T47D (cell line): Measurements from ENCODE around the gene ANXA6.

ENCODE experiments used
- DNase-seq, 2 experiments: peaks; one replicate each; pipeline versions ENCODE4 v3.0.0 to v3.0.0-alpha.2; 2011 to 2012; ENCODE audit warnings: low read depth in 1 of 2, low spot score in 1 of 2
- JUND ChIP-seq: IDR thresholded peaks from 2 replicates; pipeline ENCODE4 v1.6.1; 2012; ENCODE audit warnings: low read depth
- in situ Hi-C: cut with HindIII; loops from 2 replicates; pipeline ENCODE4 v1.10.0; 2016; ENCODE audit warnings: low sequenced_read_pairs, low pct_unique_long_range_greater_than_20kb

The ANXA6 gene

DNA sequence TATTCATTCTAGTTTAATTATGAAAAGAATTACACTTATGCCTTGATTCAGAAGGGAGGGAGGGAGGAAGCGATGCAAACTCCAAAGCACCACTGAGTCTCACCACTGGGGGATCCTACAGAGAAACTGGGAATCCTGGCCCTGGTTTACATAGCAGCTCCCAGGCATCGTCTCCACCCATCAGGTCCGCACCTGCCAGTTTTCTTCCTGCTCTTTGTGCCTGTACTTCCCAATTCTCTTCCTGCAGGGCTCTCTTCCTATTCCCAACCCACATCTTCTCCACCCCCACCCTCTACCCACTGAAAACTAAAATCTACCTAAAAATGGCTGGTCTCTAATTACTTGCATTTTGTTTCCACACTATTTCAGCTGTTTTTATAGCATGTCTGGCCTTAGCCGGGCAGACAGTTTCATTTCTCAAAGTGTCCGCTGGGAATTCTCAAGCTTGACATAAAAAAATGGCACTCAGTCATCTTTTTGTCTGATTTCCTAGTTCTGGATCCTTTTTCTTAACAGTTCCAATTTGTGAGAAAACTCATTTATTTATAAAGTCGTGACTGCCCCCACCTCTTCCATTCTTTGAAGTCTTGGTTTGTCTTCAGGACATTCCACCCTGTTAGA lies 75.2 kb downstream of the ANXA6 start:
- TF ChIP-seq JUND = no peak
- DNase-seq = peak in 1 of 2 experiments; percentile 76
- in situ Hi-C loops = no loop called here

GRCh38 chr5:151081431-151082281 lies 75.9 kb downstream of the ANXA6 start:
- TF ChIP-seq JUND = no peak
- in situ Hi-C loops = no loop called here
- no peak for DNase-seq

- in situ Hi-C loops = no loop called here
- no peak for TF ChIP-seq JUND
- DNase-seq = peak; percentile 95 to 97
These were observed 76.8 kb downstream of the ANXA6 start, which contains the start of gene TNIP1 for GRCh38 chr5:151080613-151081430. Gene TNIP1 (minus strand): TSS chr5:151081034. CDS start chr5:151065095, 15,939 bp downstream.

- in situ Hi-C loops = no loop called here
- no peak for TF ChIP-seq JUND
- DNase-seq = no peak
These were observed 77.6 kb downstream of the ANXA6 start for GRCh38 chr5:151079838-151080612.

DNA sequence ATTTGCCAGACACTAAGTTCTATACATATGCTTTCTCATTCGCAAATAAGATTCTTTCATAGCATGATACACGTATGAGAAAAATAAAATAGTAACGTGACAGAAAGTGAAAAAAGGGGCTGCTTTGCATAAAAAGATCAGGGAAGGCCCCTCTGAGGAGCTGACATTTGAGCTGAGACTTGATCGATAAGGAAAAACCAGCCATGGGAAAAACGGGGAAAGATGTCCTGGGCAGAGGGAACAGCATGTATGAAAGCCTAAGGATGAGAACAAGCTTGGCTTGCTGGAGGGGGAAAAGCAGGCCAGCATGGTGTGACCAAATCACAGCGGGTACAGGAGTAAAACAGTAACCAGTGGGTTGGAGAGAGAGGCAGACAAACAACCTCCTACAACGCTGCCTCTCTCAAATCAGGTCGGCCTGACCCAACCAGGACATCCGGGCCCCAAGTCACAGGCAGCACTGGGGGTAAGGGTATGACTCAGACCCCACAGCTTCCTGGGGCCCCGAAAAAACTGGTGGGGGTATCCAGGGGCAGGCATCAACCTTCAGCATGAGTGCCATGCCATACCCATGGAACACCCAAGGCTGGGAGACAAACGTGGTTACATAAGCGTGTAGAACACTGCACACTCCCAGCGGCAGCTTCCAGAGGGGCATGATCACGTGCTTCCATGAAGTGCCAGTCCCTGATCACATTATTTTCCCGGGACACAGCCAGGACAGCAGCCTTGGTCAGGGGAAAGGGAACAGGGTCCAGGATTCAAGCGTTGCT lies 78.9 kb downstream of the ANXA6 start:
- in situ Hi-C loops = no loop called here
- no peak for DNase-seq

DNA sequence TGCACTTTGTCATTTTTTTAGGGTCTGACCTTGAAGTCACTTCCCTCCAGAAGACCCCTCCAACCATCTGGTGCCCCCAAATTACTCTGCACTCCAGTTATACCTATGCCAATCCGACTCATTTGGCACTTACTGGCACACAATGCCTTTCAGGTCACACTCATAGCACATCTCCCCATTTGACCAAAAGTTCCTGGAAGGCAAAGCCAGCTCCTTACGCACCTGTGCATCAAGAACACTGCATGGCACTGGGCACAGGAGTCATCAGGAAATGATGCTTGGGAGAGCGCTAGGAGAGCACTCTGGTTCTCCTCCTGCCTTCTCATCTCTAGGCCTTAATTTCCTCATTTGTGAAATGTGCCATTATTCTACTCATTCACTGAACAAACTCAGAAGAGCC lies 79.6 kb downstream of the ANXA6 start:
- no peak for DNase-seq
- TF ChIP-seq JUND = no peak
- in situ Hi-C loops = no loop called here

More for the DNA sequence above, 78.9 kb downstream of the ANXA6 start:
- TF ChIP-seq JUND = no peak

- TF ChIP-seq JUND = no peak
- in situ Hi-C loops = no loop called here
These were observed 80.2 kb downstream of the ANXA6 start for GRCh38 chr5:151077419-151077818.

DNA sequence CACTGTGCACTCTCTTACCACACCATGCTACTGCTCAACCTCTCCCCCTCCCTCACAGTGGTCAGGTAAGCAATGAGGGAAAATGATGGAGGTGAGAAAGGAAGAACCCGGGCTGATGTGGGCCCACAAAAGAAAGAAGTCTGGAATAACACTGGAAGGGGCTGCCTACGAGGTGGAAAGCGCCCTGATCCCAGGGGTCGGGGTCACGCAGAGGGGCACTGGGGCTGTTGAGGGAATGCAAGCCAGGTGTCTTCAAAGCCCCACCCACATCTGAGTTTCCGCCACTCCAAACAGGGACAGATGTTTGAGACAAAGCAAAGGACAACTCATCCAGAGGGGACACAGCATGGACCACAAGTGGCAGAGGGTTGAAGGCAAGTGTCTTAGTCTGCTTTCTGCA lies 81.0 kb downstream of the ANXA6 start:
- no peak for TF ChIP-seq JUND
- DNase-seq = peak in 1 of 2 experiments; percentile 46
- in situ Hi-C loops = no loop called here

More at GRCh38 chr5:151077419-151077818, 80.2 kb downstream of the ANXA6 start:
- DNase-seq = no peak

GRCh38 chr5:151075698-151076331 lies 81.8 kb downstream of the ANXA6 start:
- peak; percentile 78 to 97 for DNase-seq
- no peak for TF ChIP-seq JUND
- in situ Hi-C loops = no loop called here

DNA sequence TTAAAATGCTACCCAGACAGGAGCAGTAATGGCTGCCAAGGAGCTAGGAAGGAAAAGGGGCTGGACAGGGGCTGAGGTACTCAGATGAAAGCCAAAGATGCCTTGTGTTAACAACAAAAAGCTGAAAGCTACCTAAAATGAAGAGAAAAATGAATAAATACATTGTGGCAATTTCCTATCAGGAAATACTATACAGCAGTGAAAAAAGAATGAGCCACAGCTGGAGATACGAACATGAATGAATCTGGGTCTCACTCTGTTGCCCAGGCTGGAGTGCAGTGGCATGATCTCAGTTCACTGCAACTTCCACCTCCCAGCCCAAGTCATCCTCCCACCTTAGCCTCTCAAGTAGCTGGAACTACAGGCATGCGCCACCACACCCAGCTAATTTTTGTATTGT lies 83.0 kb downstream of the ANXA6 start:
- no peak for TF ChIP-seq JUND
- DNase-seq = no peak
- in situ Hi-C loops = no loop called here

GRCh38 chr5:151073280-151073679 lies 84.3 kb downstream of the ANXA6 start:
- in situ Hi-C loops = no loop called here
- DNase-seq = no peak
- TF ChIP-seq JUND = no peak
